ENCODE results near the gene CCDC91.

GRCh38 chr12:28290262-28290661 is 100.0 kb downstream of the CCDC91 start:
- TF ChIP-seq SIN3A (IDR thresholded peaks at IDR 0.05; ENCODE audit: borderline replicate concordance, insufficient read depth, low read depth, low read length) (no peak), POLR2AphosphoS5 (IDR thresholded peaks at IDR 0.05; ENCODE audit: low read depth, low read length) (no peak), CTCF (IDR thresholded peaks at IDR 0.05) (no peak), REST (IDR thresholded peaks at IDR 0.05; ENCODE audit: insufficient read depth in 1 of 2, low read depth in 2 of 2, low read length in 1 of 2) (no peak), TCF7L2 (IDR thresholded peaks at IDR 0.05; ENCODE audit: low read depth, low read length) (no peak)
